Natural killer cell (primary cell): Measurements from ENCODE around the gene HSFX3. TPM values are rescaled to one million over a fixed set of nuclear protein-coding genes. Genes with fewer than 3 reads are reported as not detected.

Experiments
- ATAC-seq, 3 donors: fragments of 150-1000 bp in 2 of 3; fragments of 200-7000 bp in 1 of 3; cut with Tn5 transposase; 1 replicate in 1 of 3; 2 replicates in 2 of 3; pipeline ENCODE4 v1.10.0; 2021; ENCODE audit warnings: mild to moderate bottlenecking in 2 of 3, moderate library complexity in 2 of 3
- DNase-seq, 2 donors: peaks; one replicate each; pipeline versions ENCODE4 v3.0.0 to v3.0.0-alpha.2; 2013 to 2021; ENCODE audit warnings: mixed read lengths in 1 of 2
- H3K27ac ChIP-seq: one replicate; pipeline ENCODE4 v1.5.1; 2013; ENCODE audit warnings: mild to moderate bottlenecking, low read length
- H3K27me3 ChIP-seq: one replicate; pipeline ENCODE4 v1.6.1; 2013; ENCODE audit warnings: low read length; ENCODE audit not compliant: control insufficient read depth, insufficient read depth
- H3K36me3 ChIP-seq: one replicate; pipeline ENCODE4 v1.6.1; 2013; ENCODE audit warnings: low read length; ENCODE audit not compliant: control insufficient read depth, insufficient read depth
- H3K4me1 ChIP-seq: one replicate; pipeline ENCODE4 v1.6.1; 2013; ENCODE audit warnings: low read length; ENCODE audit not compliant: control insufficient read depth, insufficient read depth
- H3K4me3 ChIP-seq: one replicate; pipeline ENCODE4 v1.5.1; 2013; ENCODE audit warnings: low read length
- H3K9me3 ChIP-seq: one replicate; pipeline ENCODE4 v1.6.1; 2013; ENCODE audit warnings: low read length; ENCODE audit not compliant: control insufficient read depth, insufficient read depth
- H3K27ac Mint-ChIP-seq, 2 donors: one replicate each; pipeline ENCODE4 v1.8.0; 2022; ENCODE audit warnings: mild to moderate bottlenecking in 2 of 2, mixed read lengths in 2 of 2, moderate library complexity in 1 of 2
- H3K27me3 Mint-ChIP-seq, 2 donors: one replicate each; pipeline ENCODE4 v1.8.0; 2022; ENCODE audit warnings: low read depth in 2 of 2, mixed read lengths in 2 of 2
- H3K36me3 Mint-ChIP-seq: one replicate; pipeline ENCODE4 v1.8.0; 2022; ENCODE audit warnings: mixed read lengths
- H3K4me1 Mint-ChIP-seq, 2 donors: one replicate each; pipeline ENCODE4 v1.8.0; 2022; ENCODE audit warnings: mixed read lengths in 2 of 2
- H3K4me3 Mint-ChIP-seq: one replicate; pipeline ENCODE4 v1.8.0; 2022; ENCODE audit warnings: mild to moderate bottlenecking, moderate library complexity, mixed read lengths
- H3K9me3 Mint-ChIP-seq, 2 donors: one replicate each; pipeline ENCODE4 v1.8.0; 2022; ENCODE audit warnings: mixed read lengths in 2 of 2
- CTCF ChIP-seq: fragments of 200-600 bp; IDR thresholded peaks from one replicate; pipeline ENCODE4 v1.8.0; 2022; ENCODE audit warnings: antibody characterized with exemption
- WGBS: methylation state at CpG from one replicate; pipeline ENCODE4 v1.1.7; 2013; ENCODE audit warnings: missing lambda C conversion rate; ENCODE audit not compliant: insufficient coverage; 5-methylcytosine and 5-hydroxymethylcytosine counted together
- intact Hi-C: fragments of 100-400 bp; cut with micrococcal nuclease; formaldehyde crosslinking; loops from one replicate; pipeline ENCODE4 v1.14.2; 2022
- total RNA-seq, 4 donors: library from RNA; stranded (reverse); fragments of 120-200 nt in 1 of 4; gene quantifications; one replicate each; pipeline versions ENCODE4 v1.2.3 to v1.2.4, GENCODE V29; 2013 to 2022

Gene HSFX3
- total RNA-seq, 3 donors from 2014 or later (not counting 1 experiment from before 2014, with no cell fraction given): not detected

- no peaks in the 10 kb centered on the region for H3K27me3 Mint-ChIP-seq
- no CpG with 5 or more reads among the region's 1 CpG for WGBS
- DNase-seq (no peak), ATAC-seq (no peak)
- Histone ChIP-seq H3K9me3 (no peaks in the 10 kb centered on the region), H3K36me3 (no peaks in the 10 kb centered on the region), H3K4me3 (no peak overlapping the region), H3K4me1 (peaks cover 3% of the 10 kb centered on the region), H3K27ac (no peak overlapping the region), H3K27me3 (no peaks in the 10 kb centered on the region)
- H3K4me1 Mint-ChIP-seq: peaks cover 0 to 3% of the 10 kb centered on the region in 2 donors
- H3K9me3 Mint-ChIP-seq: no peaks in the 10 kb centered on the region
- H3K36me3 Mint-ChIP-seq: no peaks in the 10 kb centered on the region
- no peak for TF ChIP-seq CTCF
- H3K27ac Mint-ChIP-seq: peak overlapping the region in 1 of 2 donors; percentile 51
- intact Hi-C loops: no loop called here
- no peak overlapping the region for H3K4me3 Mint-ChIP-seq
Observed at GRCh38 chrX:149572743-149573142, 23.0 kb upstream of the HSFX3 start.

- no peaks in the 10 kb centered on the region for H3K9me3 Mint-ChIP-seq
- intact Hi-C loops: no loop called here
- H3K36me3 Mint-ChIP-seq: no peaks in the 10 kb centered on the region
- TF ChIP-seq CTCF: no peak
- no peak overlapping the region for H3K4me3 Mint-ChIP-seq
- ATAC-seq (no peak), DNase-seq (no peak)
- Histone ChIP-seq H3K4me1 (peaks cover 3% of the 10 kb centered on the region), H3K4me3 (no peak overlapping the region), H3K9me3 (no peaks in the 10 kb centered on the region), H3K27ac (no peak overlapping the region), H3K36me3 (no peaks in the 10 kb centered on the region), H3K27me3 (no peaks in the 10 kb centered on the region)
- H3K4me1 Mint-ChIP-seq: peaks cover 0 to 3% of the 10 kb centered on the region in 2 donors
- H3K27ac Mint-ChIP-seq: no peak overlapping the region
- H3K27me3 Mint-ChIP-seq: no peaks in the 10 kb centered on the region
- 87% methylated on average over 7 of the region's 7 CpGs for WGBS
Observed at GRCh38 chrX:149571770-149572169, 22.0 kb upstream of the HSFX3 start.

GRCh38 chrX:149570668-149571067 is 20.9 kb upstream of the HSFX3 start:
- H3K36me3 Mint-ChIP-seq: no peaks in the 10 kb centered on the region
- Histone ChIP-seq H3K9me3 (no peaks in the 10 kb centered on the region), H3K27ac (no peak overlapping the region), H3K36me3 (no peaks in the 10 kb centered on the region), H3K27me3 (no peaks in the 10 kb centered on the region), H3K4me1 (peaks cover 3% of the 10 kb centered on the region), H3K4me3 (no peak overlapping the region)
- 91% methylated on average over 6 of the region's 6 CpGs for WGBS
- no peaks in the 10 kb centered on the region for H3K9me3 Mint-ChIP-seq
- ATAC-seq (no peak), DNase-seq (no peak)
- H3K4me3 Mint-ChIP-seq: no peak overlapping the region
- H3K4me1 Mint-ChIP-seq: peaks cover 0 to 3% of the 10 kb centered on the region in 2 donors
- TF ChIP-seq CTCF: no peak
- no peak overlapping the region for H3K27ac Mint-ChIP-seq
- no peaks in the 10 kb centered on the region for H3K27me3 Mint-ChIP-seq
- intact Hi-C loops: no loop called here

- peaks cover 3% of the 10 kb centered on the region for H3K4me1 ChIP-seq
- H3K27me3 ChIP-seq: no peaks in the 10 kb centered on the region
- no peak overlapping the region for H3K27ac Mint-ChIP-seq
- intact Hi-C loops: no loop called here
- ATAC-seq (no peak), DNase-seq (no peak)
- no peaks in the 10 kb centered on the region for H3K36me3 ChIP-seq
- H3K4me3 Mint-ChIP-seq: no peak overlapping the region
- H3K4me3 ChIP-seq: no peak overlapping the region
- H3K9me3 Mint-ChIP-seq: no peaks in the 10 kb centered on the region
- WGBS: 63% methylated on average over 2 of the region's 2 CpGs
- H3K9me3 ChIP-seq: no peaks in the 10 kb centered on the region
- H3K27me3 Mint-ChIP-seq: no peaks in the 10 kb centered on the region
- H3K36me3 Mint-ChIP-seq: no peaks in the 10 kb centered on the region
- H3K27ac ChIP-seq: no peak overlapping the region
- H3K4me1 Mint-ChIP-seq: peaks cover 0 to 3% of the 10 kb centered on the region in 2 donors
- TF ChIP-seq CTCF: no peak
Observed at GRCh38 chrX:149569770-149570169, 20.0 kb upstream of the HSFX3 start.
